H1 (cell line): ENCODE data around the gene SHMT1. TPM values are rescaled to one million over a fixed set of nuclear protein-coding genes. Genes with fewer than 3 reads are reported as not detected.

ENCODE experiments used
- CTCF ChIA-PET: fragments of 300-600 bp; sonication (Branson Sonifier 250); formaldehyde crosslinking; loops from one replicate; lab custom pipeline; 2021; ENCODE audit not compliant: partially characterized antibody; lab: Charles Lee
- POLR2A ChIA-PET: fragments of 300-600 bp; sonication (Branson Sonifier 250); formaldehyde crosslinking; loops from one replicate; lab custom pipeline; 2021; ENCODE audit warnings: inconsistent platforms; ENCODE audit not compliant: partially characterized antibody; lab: Charles Lee
- DNase-seq, 2 experiments: peaks; one replicate each; pipeline versions ENCODE4 v3.0.0 to v3.0.0-alpha.2; 2010 to 2022; ENCODE audit warnings: low spot score in 2 of 2, low read depth in 1 of 2, mixed read lengths in 1 of 2
- FAIRE-seq: peaks from 2 replicates; lab custom pipeline; 2011; peaks lifted over from hg19 to GRCh38; lab: Jason Lieb, UNC
- H2AFZ ChIP-seq: 2 replicates; pipeline ENCODE4 v1.8.1; 2012; ENCODE audit warnings: low read length, inconsistent platforms
- H2AK5ac ChIP-seq: 2 replicates; pipeline ENCODE4 v1.6.1; 2013; ENCODE audit warnings: low read depth, low read length
- H2BK120ac ChIP-seq: replicated peaks from 2 replicates; pipeline ENCODE3; 2013; ENCODE audit warnings: low read depth, low read length, inconsistent platforms
- H2BK12ac ChIP-seq: 2 replicates; pipeline ENCODE4 v1.6.1; 2013; ENCODE audit warnings: low read depth, low read length
- H2BK15ac ChIP-seq: 2 replicates; pipeline ENCODE4 v1.6.1; 2013; ENCODE audit warnings: low read length
- H2BK20ac ChIP-seq: 2 replicates; pipeline ENCODE4 v1.6.1; 2013; ENCODE audit warnings: low read length
- H2BK5ac ChIP-seq: 2 replicates; pipeline ENCODE4 v1.6.1; 2013; ENCODE audit warnings: low read depth, low read length
- H3K14ac ChIP-seq: 2 replicates; pipeline ENCODE4 v1.6.1; 2013; ENCODE audit warnings: inconsistent platforms; ENCODE audit not compliant: insufficient read length
- H3K18ac ChIP-seq: 2 replicates; pipeline ENCODE4 v1.6.1; 2013; ENCODE audit warnings: low read length; ENCODE audit errors: extremely low read depth
- H3K23ac ChIP-seq: 2 replicates; pipeline ENCODE4 v1.6.1; 2013; ENCODE audit warnings: inconsistent platforms; ENCODE audit not compliant: insufficient read length
- H3K23me2 ChIP-seq: 2 replicates; pipeline ENCODE4 v1.6.1; 2013; ENCODE audit warnings: low read depth, low read length
- H3K27ac ChIP-seq: 2 replicates; pipeline ENCODE4 v1.6.1; 2011; ENCODE audit warnings: low read depth, low read length, inconsistent platforms
- H3K27me3 ChIP-seq, 4 experiments: replicated peaks in 1 of 4; 1 replicate in 1 of 4; 2 replicates in 3 of 4; pipeline versions ENCODE4 v1.6.1 to v1.8.1; 2011 to 2013; ENCODE audit warnings: low read length in 3 of 4, mild to moderate bottlenecking in 3 of 4, inconsistent platforms in 2 of 4, mixed read lengths in 2 of 4, moderate library complexity in 1 of 4; ENCODE audit not compliant: control insufficient read depth in 3 of 4, insufficient read depth in 3 of 4; ENCODE audit errors: extremely low read depth in 1 of 4
- H3K36me3 ChIP-seq, 4 experiments: 2 replicates each; pipeline versions ENCODE4 v1.6.1 to v1.8.1; 2011 to 2013; ENCODE audit warnings: mild to moderate bottlenecking in 4 of 4, low read length in 3 of 4, moderate library complexity in 2 of 4, control low read depth in 1 of 4, inconsistent platforms in 1 of 4; ENCODE audit not compliant: insufficient read depth in 4 of 4, control insufficient read depth in 2 of 4
- H3K4ac ChIP-seq: replicated peaks from 2 replicates; pipeline ENCODE3; 2013; ENCODE audit warnings: low read length, low read depth, mixed read lengths, inconsistent platforms; ENCODE audit not compliant: insufficient read length
- H3K4me1 ChIP-seq, 4 experiments: replicated peaks in 1 of 4; 1 replicate in 1 of 4; 2 replicates in 3 of 4; pipeline versions ENCODE4 v1.6.1 to v1.8.1; 2011 to 2013; ENCODE audit warnings: low read length in 3 of 4, inconsistent platforms in 2 of 4, mixed read lengths in 1 of 4; ENCODE audit not compliant: insufficient read depth in 4 of 4, control insufficient read depth in 3 of 4
- H3K4me2 ChIP-seq, 2 experiments: 2 replicates each; pipeline versions ENCODE4 v1.6.1 to v1.8.1; 2011 to 2013; ENCODE audit warnings: low read depth in 2 of 2, low read length in 2 of 2, control low read depth in 1 of 2, inconsistent platforms in 1 of 2, mild to moderate bottlenecking in 1 of 2; ENCODE audit not compliant: insufficient read depth in 1 of 2
- H3K4me3 ChIP-seq, 4 experiments: fragments of 200-600, 300-600 bp in 1 of 4; sonication (generic), shearing (Covaris generic), sonication (Bioruptor Twin) in 1 of 4; 2 replicates each; pipeline versions ENCODE4 v1.5.1 to v1.8.1; 2011 to 2016; ENCODE audit warnings: low read length in 4 of 4, low read depth in 3 of 4, control low read depth in 2 of 4, inconsistent platforms in 2 of 4, mild to moderate bottlenecking in 2 of 4, mixed read lengths in 1 of 4, moderate library complexity in 1 of 4; ENCODE audit not compliant: insufficient read depth in 2 of 4; ENCODE audit errors: extremely low read depth in 1 of 4
- H3K56ac ChIP-seq: replicated peaks from 2 replicates; pipeline ENCODE3; 2013; ENCODE audit warnings: low read depth, mild to moderate bottlenecking, mixed read lengths, low read length, inconsistent platforms; ENCODE audit not compliant: insufficient read length
- H3K79me1 ChIP-seq: 2 replicates; pipeline ENCODE4 v1.6.1; 2013; ENCODE audit warnings: low read depth, low read length, control low read depth
- H3K79me2 ChIP-seq, 2 experiments: 2 replicates each; pipeline versions ENCODE4 v1.6.1 to v1.8.1; 2012 to 2013; ENCODE audit warnings: low read length in 2 of 2, mild to moderate bottlenecking in 2 of 2, inconsistent platforms in 1 of 2; ENCODE audit not compliant: insufficient read depth in 2 of 2, control insufficient read depth in 1 of 2
- H3K9ac ChIP-seq, 4 experiments: replicated peaks in 1 of 4; 1 replicate in 1 of 4; 2 replicates in 3 of 4; pipeline versions ENCODE4 v1.6.1 to v1.8.1; 2011 to 2013; ENCODE audit warnings: low read depth in 3 of 4, low read length in 3 of 4, control low read depth in 2 of 4, mild to moderate bottlenecking in 2 of 4, moderate library complexity in 2 of 4, inconsistent platforms in 1 of 4; ENCODE audit errors: extremely low read depth in 1 of 4
- H3K9me3 ChIP-seq, 2 experiments: 2 replicates each; pipeline versions ENCODE4 v1.6.1 to v1.8.1; 2012 to 2013; ENCODE audit warnings: mild to moderate bottlenecking in 2 of 2, moderate library complexity in 2 of 2, control low read depth in 1 of 2, inconsistent platforms in 1 of 2, low read depth in 1 of 2, low read length in 1 of 2, mixed read lengths in 1 of 2; ENCODE audit not compliant: insufficient read depth in 2 of 2
- H4K20me1 ChIP-seq, 2 experiments: replicated peaks in 1 of 2; 2 replicates each; pipeline versions ENCODE3 to v1.8.1; 2011 to 2013; ENCODE audit warnings: inconsistent platforms in 2 of 2, low read length in 2 of 2, mild to moderate bottlenecking in 1 of 2; ENCODE audit not compliant: insufficient read depth in 2 of 2, control insufficient read depth in 1 of 2
- H4K5ac ChIP-seq: 2 replicates; pipeline ENCODE4 v1.6.1; 2013; ENCODE audit warnings: low read length, low read depth, mixed read lengths, inconsistent platforms; ENCODE audit not compliant: insufficient read length
- H4K8ac ChIP-seq: 2 replicates; pipeline ENCODE4 v1.8.0; 2013; ENCODE audit warnings: mild to moderate bottlenecking, moderate library complexity, low read length, inconsistent platforms; ENCODE audit not compliant: insufficient read depth; ENCODE audit errors: extremely low read depth
- H4K91ac ChIP-seq: replicated peaks from 2 replicates; pipeline ENCODE3; 2013; ENCODE audit warnings: low read length, mixed read lengths, inconsistent platforms; ENCODE audit not compliant: insufficient read length
- CBX8 ChIP-seq: fragments of 300-800, 300-1000 bp; sonication (generic); IDR thresholded peaks from 2 replicates; pipeline ENCODE4 v1.7.1; 2016; ENCODE audit warnings: low read depth, low read length, borderline replicate concordance
- RAD21 ChIP-seq, 2 experiments: IDR thresholded peaks in 1 of 2; conservative IDR thresholded peaks in 1 of 2; 2 replicates each; pipeline ENCODE4 v1.6.1; 2011; ENCODE audit warnings: low read depth in 2 of 2, low read length in 2 of 2, improper control_type of control experiment in 1 of 2, inconsistent platforms in 1 of 2, mild to moderate bottlenecking in 1 of 2, moderate library complexity in 1 of 2
- TAF1 ChIP-seq: IDR thresholded peaks from 2 replicates; pipeline ENCODE4 v1.6.1; 2011; ENCODE audit warnings: mild to moderate bottlenecking, low read depth, low read length
- WGBS, 2 experiments: shearing (Covaris generic) in 1 of 2; methylation state at CpG; one replicate each; pipeline versions ENCODE4 v1.1.6 to v1.1.7; 2013 to 2015; ENCODE audit warnings: low lambda C conversion rate in 2 of 2, mixed read lengths in 2 of 2, inconsistent platforms in 1 of 2, low coverage in 1 of 2, missing lambda C conversion rate in 1 of 2; ENCODE audit not compliant: insufficient replicate concordance in 2 of 2, insufficient coverage in 1 of 2, insufficient read length in 1 of 2; ENCODE audit errors: extremely low coverage in 1 of 2, missing lambda C conversion rate in 1 of 2; 5-methylcytosine and 5-hydroxymethylcytosine counted together
- polyA plus RNA-seq, 7 experiments: library from polyadenylated mRNA; depleted of rRNA in 3 of 7; stranded (reverse) in 5 of 7; unstranded in 2 of 7; fragments of >200 nt in 5 of 7; fragments of 200-250 nt in 2 of 7; gene quantifications; 1 replicate in 5 of 7; 2 replicates in 1 of 7; 4 replicates in 1 of 7; pipeline versions ENCODE4 v1.2.1 to v1.2.3, GENCODE V29; 2011 to 2013; ENCODE audit warnings: missing spikeins in 2 of 7, mixed read lengths in 2 of 7
- total RNA-seq: library from RNA; stranded (reverse); fragmentation: NEBNext Ultra II Directional; extraction: Animal tissue kit (Norgen Biotek cat#: 25700); gene quantifications from 2 replicates; pipeline ENCODE4 v1.2.1, GENCODE V29; 2021
- TF ChIP-seq, protein P1 (sequence below), 3 experiments: IDR thresholded peaks; 1 replicate in 2 of 3; 2 replicates in 1 of 3; pipeline versions ENCODE4 v1.5.1 to v1.6.1; 2011; ENCODE audit warnings: low read length in 3 of 3, mild to moderate bottlenecking in 3 of 3, inconsistent platforms in 2 of 3, low read depth in 1 of 3, moderate library complexity in 1 of 3; ENCODE audit not compliant: insufficient read depth in 1 of 3; ENCODE audit errors: control extremely low read depth in 1 of 3

Gene SHMT1
- total and polyA plus RNA-seq, 2 of the 8 experiments (the other 6 are each of a cell fraction or from before 2014, with no cell fraction given), result 30.7 to 39.3 TPM

DNA sequence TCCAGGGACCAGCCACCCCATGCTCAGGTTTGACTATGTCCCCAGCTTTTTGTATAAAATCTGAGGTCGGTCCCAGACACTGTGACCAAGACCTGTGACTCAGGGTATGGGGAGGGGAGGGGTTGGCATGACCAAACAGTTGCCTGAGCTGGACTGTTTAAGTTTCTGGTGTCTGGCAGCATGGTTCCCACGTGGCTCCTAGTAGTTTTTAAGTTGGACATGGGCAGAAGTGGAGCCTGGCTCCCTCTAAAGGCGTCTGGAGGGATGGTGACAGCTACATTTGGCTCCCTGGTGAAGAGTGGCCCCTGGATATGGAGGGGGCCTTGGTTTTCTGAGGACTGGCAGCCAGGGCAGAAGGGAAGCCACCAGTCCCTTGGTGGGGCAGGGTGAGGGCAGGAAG, 40.3 kb downstream of the SHMT1 start:
- Histone ChIP-seq H3K56ac (no peak overlapping the region), H3K9me3 (no peaks in the 10 kb centered on the region), H3K27ac (no peak overlapping the region), H3K23me2 (no peaks in the 10 kb centered on the region), H2BK15ac (no peak overlapping the region), H3K27me3 (no peaks in the 10 kb centered on the region), H3K4ac (no peak overlapping the region), H3K23ac (no peak overlapping the region), H3K14ac (no peak overlapping the region), H3K9ac (no peak overlapping the region), H2BK120ac (no peak overlapping the region), H4K20me1 (peaks cover 4 to 24% of the 10 kb centered on the region in 2 experiments), H3K4me2 (no peak overlapping the region), H3K4me1 (peaks cover 0 to 3% (median 0%) of the 10 kb centered on the region in 4 experiments; a peak in 1 of 7 replicates), H4K5ac (no peak overlapping the region), H4K8ac (no peak overlapping the region), H2AK5ac (no peak overlapping the region), H2BK20ac (no peak overlapping the region), H3K79me2 (peaks cover 0 to 23% of the 10 kb centered on the region in 2 experiments; a peak in 2 of 4 replicates), H3K4me3 (no peak overlapping the region), H4K91ac (no peak overlapping the region), H2BK12ac (no peak overlapping the region), H2AFZ (no peak overlapping the region), H2BK5ac (no peak overlapping the region), H3K79me1 (peaks cover 12% of the 10 kb centered on the region), H3K36me3 (peaks cover 14 to 35% (median 24%) of the 10 kb centered on the region in 4 experiments), H3K18ac (no peak overlapping the region)
- ChIA-PET POLR2A (interaction anchor here (0.8 to 8.8 kb wide), 7 partner anchors 8 to 55 kb away, joined by 3 to 52 read pairs (median 4); partner anchors contain the start of genes EVPLL, SMCR8 and TOP3A), CTCF (interaction anchor here (0.7 to 4.6 kb wide), 12 partner anchors 9 to 173 kb away, joined by 3 to 58 read pairs (median 4); no protein-coding TSS in a partner anchor)
- DNase-seq (no peak), FAIRE-seq (no peak)
- TF ChIP-seq, protein P1, sequence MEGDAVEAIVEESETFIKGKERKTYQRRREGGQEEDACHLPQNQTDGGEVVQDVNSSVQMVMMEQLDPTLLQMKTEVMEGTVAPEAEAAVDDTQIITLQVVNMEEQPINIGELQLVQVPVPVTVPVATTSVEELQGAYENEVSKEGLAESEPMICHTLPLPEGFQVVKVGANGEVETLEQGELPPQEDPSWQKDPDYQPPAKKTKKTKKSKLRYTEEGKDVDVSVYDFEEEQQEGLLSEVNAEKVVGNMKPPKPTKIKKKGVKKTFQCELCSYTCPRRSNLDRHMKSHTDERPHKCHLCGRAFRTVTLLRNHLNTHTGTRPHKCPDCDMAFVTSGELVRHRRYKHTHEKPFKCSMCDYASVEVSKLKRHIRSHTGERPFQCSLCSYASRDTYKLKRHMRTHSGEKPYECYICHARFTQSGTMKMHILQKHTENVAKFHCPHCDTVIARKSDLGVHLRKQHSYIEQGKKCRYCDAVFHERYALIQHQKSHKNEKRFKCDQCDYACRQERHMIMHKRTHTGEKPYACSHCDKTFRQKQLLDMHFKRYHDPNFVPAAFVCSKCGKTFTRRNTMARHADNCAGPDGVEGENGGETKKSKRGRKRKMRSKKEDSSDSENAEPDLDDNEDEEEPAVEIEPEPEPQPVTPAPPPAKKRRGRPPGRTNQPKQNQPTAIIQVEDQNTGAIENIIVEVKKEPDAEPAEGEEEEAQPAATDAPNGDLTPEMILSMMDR (IDR thresholded peaks at IDR 0.05; ENCODE audit: control extremely low read depth in 1 of 3, insufficient read depth in 1 of 3, low read depth in 1 of 3, low read length in 3 of 3), result peak in 2 of 3 experiments; percentile 22 to 31; a peak in 2 of 4 replicates
- TF ChIP-seq RAD21 (IDR thresholded peaks at IDR 0.05 in 1 of 2, conservative IDR thresholded peaks at IDR 0.05 in 1 of 2; ENCODE audit: low read depth in 2 of 2, low read length in 2 of 2) (peak; percentile 9 to 25; a peak in 2 of 4 replicates), CBX8 (no peak), TAF1 (no peak)
- whole genome bisulfite sequencing, 2 experiments, result 68% methylated on average over 3 of the region's 3 CpGs; no CpG with 5 or more reads in 1 of the 2 experiments
